B cell (primary cell): ENCODE measurements around the gene GOLIM4. TPM values are rescaled to one million over a fixed set of nuclear protein-coding genes. Genes with fewer than 3 reads are reported as not detected.

Source experiments
- ATAC-seq: fragments of 200-7000 bp; cut with Tn5 transposase; one replicate; pipeline ENCODE4 v1.10.0; 2021; ENCODE audit warnings: low read depth, mild to moderate bottlenecking, moderate number of reproducible peaks, moderate library complexity
- CTCF ChIA-PET: fragments of 350-600 bp; sonication (Branson Sonifier 250); formaldehyde crosslinking; loops from one replicate; lab custom pipeline; 2021; ENCODE audit warnings: antibody characterized with exemption, inconsistent platforms; lab: Charles Lee
- POLR2A ChIA-PET: fragments of 350-600 bp; sonication (Branson Sonifier 250); formaldehyde crosslinking; loops from one replicate; lab custom pipeline; 2021; ENCODE audit warnings: antibody characterized with exemption; lab: Charles Lee
- DNase-seq: peaks from one replicate; pipeline ENCODE4 v3.0.0; 2013
- H2AFZ ChIP-seq: 2 replicates; pipeline ENCODE4 v1.6.1; 2012; ENCODE audit warnings: mild to moderate bottlenecking, low read depth, low read length; ENCODE audit not compliant: insufficient read depth, poor library complexity, severe bottlenecking
- H3K27ac ChIP-seq, 2 donors: 1 replicate in 1 of 2; 2 replicates in 1 of 2; pipeline ENCODE4 v1.5.1; 2012 to 2013; ENCODE audit warnings: low read length in 2 of 2, mild to moderate bottlenecking in 2 of 2, moderate library complexity in 1 of 2
- H3K27me3 ChIP-seq, 4 experiments: fragments of 200-600 bp in 1 of 4; sonication (generic) in 1 of 4; replicated peaks in 1 of 4; 1 replicate in 2 of 4; 2 replicates in 2 of 4; pipeline versions ENCODE4 v1.6.1 to v1.7.0; 2013 to 2016; ENCODE audit warnings: low read length in 3 of 4, mild to moderate bottlenecking in 2 of 4, mixed read lengths in 1 of 4, moderate library complexity in 1 of 4; ENCODE audit not compliant: insufficient read depth in 4 of 4, control insufficient read depth in 3 of 4; ENCODE audit errors: control extremely low read depth in 1 of 4
- H3K36me3 ChIP-seq, 2 experiments: replicated peaks in 1 of 2; 1 replicate in 1 of 2; 2 replicates in 1 of 2; pipeline versions ENCODE4 v1.6.1 to v1.7.1; 2013; ENCODE audit warnings: low read length in 1 of 2; ENCODE audit not compliant: insufficient read depth in 2 of 2, control insufficient read depth in 1 of 2; ENCODE audit errors: control extremely low read depth in 1 of 2, extremely low read depth in 1 of 2
- H3K4me1 ChIP-seq, 2 donors: fragments of 200-600 bp in 1 of 2; sonication (generic) in 1 of 2; 1 replicate in 1 of 2; 2 replicates in 1 of 2; pipeline versions ENCODE4 v1.5.1 to v1.6.1; 2013 to 2017; ENCODE audit warnings: low read length in 2 of 2; ENCODE audit not compliant: control insufficient read depth in 2 of 2, insufficient read depth in 2 of 2
- H3K4me2 ChIP-seq: replicated peaks from 2 replicates; pipeline ENCODE3; 2012; ENCODE audit warnings: mild to moderate bottlenecking, low read depth, low read length; ENCODE audit not compliant: poor library complexity, severe bottlenecking
- H3K4me3 ChIP-seq, 5 experiments: fragments of 200-600 bp in 1 of 5; sonication (generic) in 1 of 5; 1 replicate in 3 of 5; 2 replicates in 2 of 5; pipeline versions ENCODE4 v1.5.1 to v1.7.0; 2011 to 2016; ENCODE audit warnings: low read length in 4 of 5, mild to moderate bottlenecking in 4 of 5, low read depth in 2 of 5, control low read depth in 1 of 5, moderate library complexity in 1 of 5; ENCODE audit not compliant: insufficient read depth in 1 of 5; ENCODE audit errors: control extremely low read depth in 1 of 5, extremely low read depth in 1 of 5
- H3K79me2 ChIP-seq: fragments of 200-600 bp; sonication (generic); one replicate; pipeline ENCODE4 v1.6.0; 2016; ENCODE audit warnings: low read length; ENCODE audit not compliant: control insufficient read depth, insufficient read depth
- H3K9ac ChIP-seq: fragments of 200-600 bp; sonication (generic); 2 replicates; pipeline ENCODE4 v1.6.1; 2017; ENCODE audit warnings: mild to moderate bottlenecking, low read length, moderate library complexity
- H3K9me3 ChIP-seq, 3 donors: one replicate each; pipeline versions ENCODE4 v1.6.1 to v1.7.1; 2013; ENCODE audit warnings: low read length in 2 of 3; ENCODE audit not compliant: control insufficient read depth in 2 of 3, insufficient read depth in 1 of 3; ENCODE audit errors: control extremely low read depth in 1 of 3
- H4K20me1 ChIP-seq: 2 replicates; pipeline ENCODE4 v1.6.0; 2012; ENCODE audit warnings: mild to moderate bottlenecking, low read length; ENCODE audit not compliant: insufficient read depth, control insufficient read depth, poor library complexity, severe bottlenecking
- H3K27ac Mint-ChIP-seq: one replicate; pipeline ENCODE4 v1.8.0; 2021; ENCODE audit warnings: mixed read lengths
- H3K27me3 Mint-ChIP-seq: one replicate; pipeline ENCODE4 v1.8.0; 2021; ENCODE audit warnings: mixed read lengths
- H3K4me1 Mint-ChIP-seq: one replicate; pipeline ENCODE4 v1.8.0; 2021; ENCODE audit warnings: mixed read lengths
- H3K4me3 Mint-ChIP-seq: one replicate; pipeline ENCODE4 v1.8.0; 2021; ENCODE audit warnings: mixed read lengths
- H3K9me3 Mint-ChIP-seq: one replicate; pipeline ENCODE4 v1.8.0; 2022; ENCODE audit warnings: mixed read lengths; ENCODE audit not compliant: insufficient read depth
- CTCF ChIP-seq: fragments of 200-600 bp; IDR thresholded peaks from one replicate; pipeline ENCODE4 v1.8.0; 2022; ENCODE audit warnings: antibody characterized with exemption, mild to moderate bottlenecking
- EZH2 ChIP-seq: IDR thresholded peaks from 2 replicates; pipeline ENCODE4 v1.6.1; 2012; ENCODE audit warnings: borderline replicate concordance, low read depth, mild to moderate bottlenecking, moderate library complexity, low read length; ENCODE audit not compliant: insufficient read depth, poor library complexity, severe bottlenecking
- WGBS: methylation state at CpG from one replicate; pipeline ENCODE4 v1.1.5; 2013; ENCODE audit warnings: missing lambda C conversion rate; ENCODE audit not compliant: insufficient coverage; 5-methylcytosine and 5-hydroxymethylcytosine counted together
- intact Hi-C: fragments of 100-400 bp; cut with micrococcal nuclease; formaldehyde crosslinking; loops from one replicate; pipeline ENCODE4 v1.10.0; 2022
- polyA plus RNA-seq: library from polyadenylated mRNA; depleted of rRNA; stranded (reverse); fragments of >200 nt; gene quantifications from 2 replicates; pipeline ENCODE4 v1.2.3, GENCODE V29; 2012
- total RNA-seq, 2 donors: library from RNA; stranded (reverse); fragments of 120-200 nt in 1 of 2; gene quantifications; 1 replicate in 1 of 2; 2 replicates in 1 of 2; pipeline versions ENCODE4 v1.2.3 to v1.2.4, GENCODE V29; 2013 to 2022

The GOLIM4 gene
- total and polyA plus RNA-seq, 2 donors (not counting 1 experiment from before 2014, with no cell fraction given): 2.5 to 9.3 TPM

DNA sequence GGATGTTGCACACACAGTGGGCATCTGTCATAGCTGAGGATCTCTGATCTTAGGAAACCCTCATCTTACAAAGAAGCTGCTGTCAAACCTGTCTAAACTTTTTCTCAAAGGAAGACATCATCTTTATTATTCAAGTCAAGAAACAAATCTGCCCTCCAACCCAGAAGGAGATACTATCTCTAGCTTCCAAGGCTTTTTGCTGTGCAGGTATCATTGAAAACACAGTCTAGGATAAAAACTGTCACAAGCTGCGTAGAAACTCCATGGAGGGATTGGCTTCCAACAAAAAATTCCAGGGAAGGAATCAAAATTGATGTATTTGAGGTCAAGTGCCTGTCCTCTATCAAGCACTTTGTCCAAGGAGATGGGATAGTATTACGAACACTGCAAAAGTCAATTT, 89.1 kb downstream of the GOLIM4 start:
- Mint-ChIP-seq H3K4me1 (no peaks in the 10 kb centered on the region), H3K9me3 (no peaks in the 10 kb centered on the region), H3K4me3 (no peak overlapping the region), H3K27me3 (no peaks in the 10 kb centered on the region), H3K27ac (no peak overlapping the region)
- no peaks in the 10 kb centered on the region for H3K27me3 ChIP-seq
- H3K9me3 ChIP-seq: no peaks in the 10 kb centered on the region
- H3K4me3 ChIP-seq: no peak overlapping the region
- no peak for TF ChIP-seq EZH2
- no peak for TF ChIP-seq CTCF
- DNase-seq: no peak
- ChIA-PET CTCF (no interaction called here), POLR2A (no interaction called here)
- no peak overlapping the region for H3K27ac ChIP-seq
- H2AFZ ChIP-seq: no peak overlapping the region
- no peaks in the 10 kb centered on the region for H4K20me1 ChIP-seq
- WGBS: 86% methylated on average over 1 of the region's 2 CpGs
- intact Hi-C loops: no loop called here
- no peak for ATAC-seq
- no peak overlapping the region for H3K9ac ChIP-seq
- H3K4me1 ChIP-seq: no peaks in the 10 kb centered on the region
- no peak overlapping the region for H3K4me2 ChIP-seq
- peaks cover 2 to 6% of the 10 kb centered on the region in 2 experiments for H3K36me3 ChIP-seq
- no peaks in the 10 kb centered on the region for H3K79me2 ChIP-seq

DNA sequence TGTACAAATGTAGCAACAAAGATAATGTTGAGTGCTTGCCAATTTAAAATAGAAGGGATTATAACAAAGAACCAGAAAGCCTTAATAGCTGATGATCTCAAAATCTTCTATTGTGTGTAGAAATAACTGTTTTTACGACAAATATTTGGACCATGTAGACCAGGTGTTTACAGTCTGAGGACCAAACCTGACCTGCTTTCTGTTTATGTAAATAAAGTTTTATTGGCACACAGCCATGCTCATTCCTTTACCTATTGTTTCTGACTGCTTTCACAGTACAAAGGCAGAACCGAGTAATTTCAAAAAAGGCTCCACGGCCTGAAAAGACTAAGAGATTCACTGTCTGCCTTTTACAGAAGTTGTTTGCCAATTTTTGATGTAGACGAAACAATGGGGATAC, 91.8 kb downstream of the GOLIM4 start:
- no peak overlapping the region for H3K4me3 ChIP-seq
- no peaks in the 10 kb centered on the region for H3K4me1 Mint-ChIP-seq
- no peaks in the 10 kb centered on the region for H3K9me3 ChIP-seq
- ChIA-PET POLR2A (no interaction called here), CTCF (no interaction called here)
- no peak overlapping the region for H3K9ac ChIP-seq
- no peak overlapping the region for H3K4me2 ChIP-seq
- H3K27ac ChIP-seq: no peak overlapping the region
- H2AFZ ChIP-seq: no peak overlapping the region
- no peaks in the 10 kb centered on the region for H4K20me1 ChIP-seq
- H3K36me3 ChIP-seq: no peaks in the 10 kb centered on the region
- DNase-seq (no peak), ATAC-seq (no peak)
- intact Hi-C loops: no loop called here
- TF ChIP-seq EZH2 (no peak), CTCF (no peak)
- no peaks in the 10 kb centered on the region for H3K9me3 Mint-ChIP-seq
- no peaks in the 10 kb centered on the region for H3K27me3 ChIP-seq
- no peak overlapping the region for H3K27ac Mint-ChIP-seq
- H3K4me1 ChIP-seq: no peaks in the 10 kb centered on the region
- H3K4me3 Mint-ChIP-seq: no peak overlapping the region
- H3K79me2 ChIP-seq: no peaks in the 10 kb centered on the region
- H3K27me3 Mint-ChIP-seq: no peaks in the 10 kb centered on the region
- 100% methylated on average over 1 of the region's 4 CpGs for WGBS
